Germinal center (tissue), 1 donor: Measurements from ENCODE around the gene RETN.

ENCODE experiments used
- DNase-seq: peaks from one replicate; pipeline ENCODE4 v3.0.0; 2012; ENCODE audit warnings: mixed read lengths, low spot score

RETN gene, protein sequence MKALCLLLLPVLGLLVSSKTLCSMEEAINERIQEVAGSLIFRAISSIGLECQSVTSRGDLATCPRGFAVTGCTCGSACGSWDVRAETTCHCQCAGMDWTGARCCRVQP

GRCh38 chr19:7668842-7669241 lies at the start of gene RETN:
RETN (plus strand) TSS chr19:7669049; CDS start chr19:7669327, 278 bp downstream.
- no peak for DNase-seq

- DNase-seq, result no peak
Measured at GRCh38 chr19:7619671-7620441, 49.0 kb upstream of the RETN start.

DNA sequence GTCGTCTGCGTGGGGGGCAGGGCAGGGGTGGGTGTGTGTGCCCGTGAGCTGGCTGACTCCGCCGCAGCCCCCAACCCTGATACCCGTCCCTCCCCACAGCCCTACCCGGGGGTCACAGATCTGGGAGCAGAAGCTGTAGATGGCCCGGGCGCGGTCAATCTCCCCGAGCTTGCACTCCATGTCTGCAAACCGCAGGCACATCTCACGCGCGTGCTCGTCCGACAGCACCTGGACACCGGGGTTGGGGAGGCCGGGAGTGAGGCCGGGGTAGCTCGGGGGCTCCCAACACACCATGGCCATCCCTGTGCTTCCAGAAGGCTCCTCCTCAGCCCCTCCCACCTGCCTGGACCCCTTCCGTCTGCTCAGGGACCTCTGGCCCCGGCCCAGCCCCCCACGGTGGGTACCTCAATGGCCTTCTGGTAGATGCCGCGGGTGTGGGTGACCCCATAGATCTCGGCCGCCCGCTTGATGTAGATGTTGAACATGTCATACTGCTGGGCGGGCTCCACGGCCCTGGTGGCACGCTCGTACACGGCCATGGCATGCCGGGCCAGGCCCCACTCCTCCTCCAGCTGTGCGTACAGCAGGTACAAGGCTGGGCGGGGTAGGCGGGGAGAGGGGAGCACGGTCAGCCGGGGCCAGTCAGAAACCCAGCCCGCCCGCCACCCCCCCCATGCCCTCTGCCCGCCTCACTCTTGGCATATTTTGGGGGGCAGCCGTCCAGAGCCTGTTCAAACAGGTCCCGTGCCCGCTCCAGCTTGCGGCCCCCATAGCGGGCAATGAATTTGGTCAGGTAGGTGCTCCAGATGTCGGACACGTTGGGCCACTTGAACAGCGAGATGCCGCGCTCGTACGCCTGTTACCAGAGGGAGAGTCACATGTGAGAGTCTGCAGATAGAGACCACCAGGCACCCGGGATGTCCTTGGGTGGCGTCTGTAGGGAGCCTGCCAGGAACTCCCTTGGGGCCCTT lies 48.1 kb upstream of the RETN start:
- no peak for DNase-seq

GRCh38 chr19:7622933-7623685 lies 45.7 kb upstream of the RETN start:
- peak; percentile 26 for DNase-seq

DNA sequence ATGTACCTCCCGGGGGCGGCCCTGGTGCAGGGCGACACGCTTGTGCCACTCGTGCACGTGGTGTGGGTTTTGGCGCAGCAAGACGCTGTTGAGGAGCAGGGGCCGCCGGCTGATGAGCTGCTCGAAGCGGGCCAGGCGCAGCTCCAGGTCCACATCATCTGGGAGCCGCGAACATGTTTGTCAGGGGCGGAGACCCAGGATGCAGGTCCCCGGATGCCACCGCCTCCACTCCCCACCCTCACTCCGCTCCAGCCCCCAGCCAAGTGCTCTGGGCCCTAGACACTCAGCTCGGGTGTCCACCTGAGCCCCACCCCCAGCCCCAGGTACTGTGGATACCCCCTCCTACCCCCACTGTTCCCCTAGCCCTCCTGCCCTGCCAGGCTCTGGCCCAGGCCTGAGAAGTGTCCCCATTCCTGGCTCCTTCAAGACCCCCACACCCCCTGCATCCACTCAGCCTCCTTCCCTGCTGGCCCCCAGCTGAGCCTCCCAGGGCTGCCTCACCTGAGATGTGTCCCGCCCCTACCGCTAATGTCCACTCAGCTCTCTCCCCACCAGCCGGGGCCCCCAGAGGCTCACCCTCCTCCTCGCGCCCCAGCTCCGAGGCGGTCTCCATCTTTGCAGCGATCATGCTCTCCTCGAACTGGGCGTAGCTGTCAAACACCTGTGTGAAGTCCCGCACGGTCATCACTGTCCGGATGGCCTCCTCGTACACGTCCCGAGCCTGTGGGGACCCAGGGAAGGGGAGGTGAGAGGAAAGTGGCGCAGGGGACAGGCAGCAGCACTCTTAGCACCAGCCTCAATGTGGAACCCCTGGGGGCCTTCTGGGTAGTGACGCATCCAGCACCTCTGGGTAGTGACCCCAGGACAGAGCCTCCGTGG lies 44.9 kb upstream of the RETN start:
- DNase-seq, result no peak

GRCh38 chr19:7624810-7625209 lies 44.0 kb upstream of the RETN start:
- no peak for DNase-seq

GRCh38 chr19:7625763-7626372 lies 43.0 kb upstream of the RETN start:
- DNase-seq, result no peak

DNA sequence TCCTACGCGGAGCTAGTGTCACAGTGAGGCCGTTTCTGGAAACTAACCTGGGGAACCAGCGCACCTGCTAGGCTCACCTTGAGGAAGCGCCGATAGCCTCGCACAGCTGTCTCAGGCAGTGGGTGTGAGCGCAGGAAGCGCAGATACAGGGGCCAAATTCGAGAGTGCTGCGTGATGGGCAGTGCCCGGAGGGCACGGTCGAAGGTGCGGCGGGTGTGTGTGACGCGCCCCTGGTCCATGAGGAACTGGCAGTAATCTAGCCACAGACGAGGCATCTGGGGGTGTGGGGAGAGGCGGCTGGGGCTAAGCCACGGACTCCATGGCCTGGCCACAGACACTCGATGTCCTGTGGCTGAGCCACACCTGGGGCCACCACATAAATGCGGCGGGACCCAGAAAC lies 41.7 kb upstream of the RETN start:
- no peak for DNase-seq

- DNase-seq, result no peak
Measured at GRCh38 chr19:7628589-7629311, 40.1 kb upstream of the RETN start.

DNA sequence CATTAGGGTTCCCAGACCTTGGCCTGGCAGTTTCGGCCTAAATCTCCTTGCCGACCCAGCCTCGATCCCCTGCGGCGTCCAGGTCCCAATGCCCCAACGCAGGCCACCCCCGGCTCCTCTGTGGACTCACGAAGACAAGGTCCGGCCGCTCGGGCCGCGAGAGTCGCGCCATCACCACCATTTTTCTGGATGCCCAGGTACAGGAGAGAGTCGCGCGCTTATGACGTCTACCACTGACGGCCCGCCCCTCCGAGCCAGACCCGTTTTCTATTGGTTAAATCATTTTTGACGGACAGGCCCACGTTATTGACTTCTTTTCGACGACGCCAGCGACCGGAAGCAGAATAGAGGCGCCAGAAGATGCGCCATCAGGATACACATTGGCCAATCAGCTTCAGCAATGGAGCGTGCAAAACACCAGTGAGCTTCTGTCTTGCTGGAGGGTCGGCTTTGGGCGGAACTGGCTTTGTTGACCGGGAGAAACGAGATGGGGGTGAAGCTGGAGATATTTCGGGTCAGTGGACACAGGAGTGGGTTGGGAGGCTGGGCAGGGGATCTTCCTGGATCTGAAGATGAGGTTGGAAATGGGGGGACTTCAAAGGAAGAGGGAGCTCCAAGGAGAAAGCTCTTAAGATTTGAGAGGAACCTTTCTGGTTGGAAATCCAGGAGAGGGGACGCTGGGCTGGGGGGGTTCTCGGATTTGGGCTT lies 39.3 kb upstream of the RETN start, which contains the start of the genes PET100 and XAB2:
PET100 (plus strand) TSS at position 447 of the 708 bp plus-strand sequence; CDS start at position 488, 41 bp downstream.
XAB2 (minus strand) TSS at position 199 of the 708 bp plus-strand sequence; CDS start at position 181, 18 bp downstream.
- DNase-seq, result peak; percentile 99

- DNase-seq, result no peak
Measured at GRCh38 chr19:7631577-7631976, 37.3 kb upstream of the RETN start.

DNA sequence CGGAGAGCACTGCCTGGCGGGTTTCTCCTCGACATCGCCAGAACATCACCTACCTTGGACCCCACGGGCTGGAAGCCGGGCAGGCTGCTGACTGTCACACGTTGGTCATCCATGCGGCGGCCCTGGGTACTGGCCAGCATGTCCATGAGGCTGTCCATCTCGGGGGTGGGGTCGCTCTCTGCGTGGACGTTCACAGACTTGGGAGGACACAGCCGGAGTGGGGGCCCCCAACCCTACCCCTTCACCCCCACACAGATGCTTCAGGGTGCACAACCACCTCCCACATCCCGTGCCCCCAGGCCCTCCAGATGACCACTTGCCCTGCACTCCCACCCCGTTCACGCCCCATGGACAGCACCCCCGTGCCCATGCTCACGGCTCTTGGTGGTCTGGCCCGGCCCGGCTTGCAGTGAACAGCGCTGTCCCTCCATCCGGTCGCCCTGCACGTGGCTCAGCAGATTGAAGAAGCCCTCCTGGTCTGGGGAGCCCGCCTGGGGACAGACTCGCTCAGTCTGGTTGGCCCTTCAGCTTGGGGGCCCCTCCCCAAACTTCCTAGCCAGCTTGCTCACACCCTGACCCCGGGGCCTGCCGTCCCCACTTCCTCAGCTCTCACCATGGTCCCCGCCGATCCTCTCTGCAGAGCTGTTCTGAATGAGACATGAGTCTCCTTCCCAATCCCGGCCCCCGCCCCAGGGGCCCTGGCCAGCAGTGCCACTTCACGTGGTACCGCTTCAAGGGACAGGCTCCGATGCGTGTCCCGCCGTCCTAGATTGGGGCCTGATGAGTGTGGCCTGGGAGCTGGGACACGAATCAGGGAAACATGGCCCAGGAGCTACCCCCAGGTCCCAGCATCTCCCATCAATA lies 36.3 kb upstream of the RETN start:
- DNase-seq, result no peak

- DNase-seq, result no peak
Measured at GRCh38 chr19:7633698-7634097, 35.2 kb upstream of the RETN start, which contains the start of gene PCP2. PCP2 (minus strand) TSS chr19:7633719; CDS start chr19:7633457, 262 bp downstream.

DNA sequence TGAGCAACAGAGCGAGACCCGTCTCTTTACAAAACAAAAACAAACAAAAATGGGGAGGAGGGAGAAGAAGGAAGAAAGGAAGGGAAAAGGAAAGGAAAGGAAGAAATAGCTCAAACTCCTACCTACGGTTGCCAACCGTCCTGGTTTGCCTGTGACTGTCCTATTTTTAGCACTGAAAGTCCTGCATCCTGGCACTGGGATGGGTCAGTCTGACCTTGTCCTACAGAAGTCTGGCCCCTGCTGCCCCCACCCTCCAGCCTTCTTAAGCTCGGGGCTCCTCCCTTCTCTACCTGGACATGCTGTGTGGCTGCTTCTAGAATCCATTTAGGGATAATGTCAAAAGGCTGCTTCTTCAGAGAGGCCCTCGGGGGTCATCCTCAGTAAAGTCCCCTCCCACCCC lies 33.2 kb upstream of the RETN start:
- no peak for DNase-seq

DNA sequence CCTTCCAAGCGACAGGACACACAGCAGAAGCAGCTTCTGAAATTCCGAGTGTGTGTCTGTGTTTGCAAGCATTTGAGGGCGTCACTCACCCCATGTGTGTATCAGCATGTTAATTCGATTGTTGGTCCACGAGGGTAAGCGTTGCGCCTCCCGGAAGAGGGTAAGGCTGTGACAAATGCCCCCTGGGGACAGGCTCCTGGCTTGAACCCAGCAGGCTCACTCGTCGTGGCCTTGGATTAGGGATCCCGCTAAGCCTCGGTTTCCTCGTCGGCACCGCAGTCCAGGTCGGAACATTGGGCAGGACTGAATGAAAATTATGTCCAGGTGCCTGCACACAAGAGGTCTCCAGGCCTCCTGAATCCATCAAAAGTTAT lies 32.5 kb upstream of the RETN start:
- DNase-seq, result no peak

DNA sequence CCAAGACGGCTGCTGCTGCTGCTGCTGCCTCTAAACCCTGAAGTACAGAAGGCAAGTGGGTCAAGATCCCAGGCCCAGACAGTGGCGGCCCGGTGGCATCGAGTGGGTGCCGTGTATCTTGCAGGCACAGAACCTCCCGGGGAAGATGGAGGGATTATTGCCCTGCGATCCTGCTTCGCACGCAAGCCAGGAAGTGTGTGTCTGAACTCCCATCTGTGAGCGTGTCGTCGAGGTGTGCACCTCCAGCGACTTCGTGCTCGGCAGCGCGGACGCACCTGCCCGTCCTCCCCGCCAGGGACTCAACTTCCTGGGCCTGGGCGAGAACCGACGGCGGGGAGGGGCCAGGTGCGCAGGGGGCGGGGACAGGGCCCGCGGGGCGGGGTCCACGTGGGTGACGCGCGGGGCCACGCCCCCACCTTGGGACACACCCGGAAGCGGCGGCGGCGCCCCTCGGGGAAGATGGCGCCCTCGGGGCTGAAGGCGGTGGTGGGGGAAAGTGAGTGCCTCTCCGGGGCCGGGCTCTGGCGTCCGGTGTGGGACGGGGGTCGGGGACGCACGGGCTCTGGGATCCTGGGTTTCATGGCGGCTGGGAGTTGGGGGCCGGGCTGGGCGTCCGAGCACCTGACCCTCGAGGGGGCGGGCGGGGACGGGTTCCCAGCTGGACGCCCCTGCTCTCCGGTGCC lies 32.0 kb upstream of the RETN start, which contains the start of gene STXBP2:
STXBP2 (plus strand) TSS at position 420 of the 683 bp plus-strand sequence; CDS start at position 460, 40 bp downstream.
- DNase-seq, result peak; percentile 99
